ENCODE measurements around the gene LTA4H.

Gene LTA4H

GRCh38 chr12:95959107-95959506 lies 76.3 kb downstream of the LTA4H start:
- no peak for DNase-seq (ENCODE audit: low read depth, low spot score)

- no peak for DNase-seq (ENCODE audit: low read depth, low spot score)
These were observed 78.7 kb downstream of the LTA4H start for GRCh38 chr12:95956557-95957145.

- no peak for DNase-seq (ENCODE audit: low read depth, low spot score)
These were observed 79.7 kb downstream of the LTA4H start for GRCh38 chr12:95955549-95956159.

- DNase-seq (ENCODE audit: low read depth, low spot score) = no peak
These were observed 82.4 kb downstream of the LTA4H start for GRCh38 chr12:95953000-95953399.

GRCh38 chr12:95951515-95951914 lies 83.9 kb downstream of the LTA4H start:
- no peak for DNase-seq (ENCODE audit: low read depth, low spot score)
